ENCODE data around the gene OTOGL. TPM values are rescaled to one million over a fixed set of nuclear protein-coding genes. Genes with fewer than 3 reads are reported as not detected.

The OTOGL gene
- total RNA-seq, 1 donor from 2014 or later, result 0.51 TPM

DNA sequence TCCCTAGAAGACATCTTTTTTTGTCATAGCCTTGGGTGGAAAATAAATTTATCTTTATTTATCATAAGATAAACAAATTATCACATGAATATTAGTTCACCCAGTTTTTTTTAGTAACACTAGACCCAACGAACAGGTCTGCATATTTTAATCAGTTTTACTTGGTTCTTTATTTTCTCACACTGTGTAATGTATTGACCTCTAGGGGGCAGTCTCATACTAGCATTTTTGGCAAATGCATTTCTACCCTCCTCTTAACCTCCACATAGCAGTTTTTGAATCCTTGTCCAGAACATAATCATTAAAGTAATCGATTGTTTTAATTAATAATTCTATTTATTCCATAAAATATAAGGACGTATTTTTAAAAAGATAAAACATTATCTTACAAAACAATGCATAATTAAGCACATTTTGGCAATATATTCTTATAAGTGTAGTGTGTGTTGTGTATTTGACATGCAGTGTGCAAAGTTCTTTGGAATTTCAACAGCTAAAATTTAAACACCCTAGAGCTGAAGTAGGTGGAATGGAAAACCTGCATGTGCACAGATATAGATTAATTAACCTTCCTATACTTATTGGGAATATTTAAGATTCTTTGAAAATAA, 313.1 kb downstream of the OTOGL start:
- intact Hi-C loops (cut with DNase I), result no loop called here
- no peak for DNase-seq (ENCODE audit: low spot score)

DNA sequence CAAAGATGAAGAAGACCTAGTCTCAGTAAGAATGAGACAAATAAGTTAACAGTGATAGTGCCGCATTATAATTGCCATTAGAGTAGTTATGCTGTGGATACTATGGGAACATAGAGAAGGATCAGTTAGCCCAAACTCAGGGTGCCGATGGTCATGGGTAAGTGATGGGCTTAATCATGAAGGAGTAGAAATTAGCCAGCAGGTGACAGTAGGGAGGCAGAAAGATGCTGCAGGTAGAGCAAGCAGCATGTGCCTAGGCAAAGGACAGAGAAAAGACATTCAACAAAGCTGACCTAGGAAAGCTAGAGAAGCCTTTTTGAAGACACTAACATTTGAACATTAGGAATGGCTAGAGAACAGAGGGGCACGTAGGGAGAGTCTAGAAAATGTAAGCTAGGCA, 314.1 kb downstream of the OTOGL start:
- intact Hi-C loops (cut with DNase I), result no loop called here
- no peak for DNase-seq (ENCODE audit: low spot score)

DNA sequence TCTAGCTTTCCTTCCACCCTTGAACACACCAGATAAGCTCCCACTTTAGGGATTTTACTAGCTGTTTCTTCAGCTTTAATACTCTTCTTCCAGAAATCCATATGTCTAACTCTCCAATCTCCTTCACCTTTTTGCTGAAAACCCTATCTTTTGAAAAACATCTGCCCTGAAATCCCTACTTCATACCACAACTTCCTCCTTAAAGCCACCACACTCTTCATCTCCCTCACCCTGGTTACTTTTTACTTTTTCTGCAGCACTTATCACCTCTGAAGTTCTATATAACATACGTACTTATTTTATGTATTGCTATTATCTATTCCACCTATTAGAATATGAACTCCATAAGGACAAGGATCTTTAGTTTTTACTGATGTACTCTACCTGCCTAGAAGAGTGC, 316.1 kb downstream of the OTOGL start:
- no peak for DNase-seq (ENCODE audit: low spot score)
- intact Hi-C loops (cut with DNase I), result loop anchor here (5.0 kb wide), 1 partner anchor 347 kb away; no protein-coding TSS in a partner anchor

DNA sequence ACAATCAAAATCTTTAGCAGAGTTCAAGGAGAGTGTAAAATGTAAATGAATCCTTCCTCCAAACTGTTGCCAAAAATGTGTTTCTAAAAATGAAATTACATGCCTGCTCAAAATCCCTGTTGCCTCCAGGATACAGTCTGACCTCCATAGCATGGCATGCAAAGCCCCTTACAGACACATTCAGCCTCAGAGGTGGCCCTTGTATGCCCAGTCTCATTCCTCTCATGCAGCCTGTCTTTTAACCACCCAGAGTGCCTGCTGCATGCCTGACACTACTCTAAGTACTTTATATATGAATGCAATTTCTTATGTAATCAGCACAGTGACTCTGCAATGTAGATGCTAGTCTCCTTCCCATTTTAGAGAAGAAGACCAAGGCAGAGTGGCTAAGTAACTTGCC, 320.3 kb downstream of the OTOGL start:
- DNase-seq (ENCODE audit: low spot score), result no peak
- intact Hi-C loops (cut with DNase I), result loop anchor here (5.0 kb wide), 1 partner anchor 343 kb away; no protein-coding TSS in a partner anchor

DNA sequence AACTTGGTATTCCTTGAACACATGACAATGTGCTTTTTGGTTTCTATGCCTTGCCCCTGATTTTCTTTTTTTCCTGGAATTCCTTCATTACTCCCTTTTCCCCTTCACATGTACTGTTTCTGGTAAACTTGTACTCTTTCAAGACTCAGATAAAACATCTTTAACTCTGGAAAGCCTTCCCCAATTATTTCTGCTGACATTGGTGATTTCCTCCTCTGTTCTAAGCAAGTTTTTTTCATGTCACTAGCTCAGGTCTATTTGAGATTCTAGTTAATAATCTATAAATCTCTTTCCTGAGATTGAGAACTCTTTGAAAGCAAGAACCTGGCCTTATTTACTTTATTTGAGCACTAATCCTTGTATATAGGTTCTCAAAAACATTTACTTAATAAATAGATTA, 320.7 kb downstream of the OTOGL start:
- intact Hi-C loops (cut with DNase I), result no loop called here
- DNase-seq (ENCODE audit: low spot score), result no peak

DNA sequence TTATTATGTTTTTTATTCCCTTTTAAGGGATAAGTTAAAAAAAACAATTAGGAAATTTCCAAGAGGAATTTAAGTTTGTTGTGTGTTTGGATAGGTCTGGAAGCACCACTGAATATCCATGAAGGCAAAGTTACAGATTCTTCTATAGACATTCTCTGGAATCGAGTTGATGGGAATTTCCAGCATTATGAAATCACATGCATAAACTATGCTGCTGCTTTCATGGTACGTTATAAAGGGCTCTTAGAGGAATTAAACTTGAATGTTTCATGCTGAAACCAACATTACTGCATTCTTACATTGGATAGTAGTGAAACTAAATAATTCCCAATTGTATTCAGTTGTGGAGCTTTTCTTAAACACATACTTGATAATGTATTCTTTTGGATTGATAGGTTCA, 323.2 kb downstream of the OTOGL start:
- intact Hi-C loops (cut with DNase I), result no loop called here
- DNase-seq (ENCODE audit: low spot score), result no peak

Other genes starting within 250 kb of the OTOGL start
- gene PPP1R12A, start 164.4 kb upstream of the OTOGL start, total RNA-seq, result 63.3 TPM